IPS DF 6.9 (cell line): ENCODE results near the gene KIR3DL3.
"Not testable (repeated sequence)": the region's sequence is repeated elsewhere in the genome, so short reads cannot be mapped to it uniquely, and the experiment has no call there.

Experiments
- DNase-seq: peaks from one replicate; pipeline ENCODE4 v3.0.0-alpha.2; 2013; ENCODE audit warnings: low read depth, low spot score
- H3K27ac ChIP-seq: one replicate; pipeline ENCODE4 v1.5.1; 2013; ENCODE audit warnings: low read length, control low read depth
- H3K27me3 ChIP-seq: 2 replicates; pipeline ENCODE4 v1.6.1; 2013; ENCODE audit warnings: mild to moderate bottlenecking, low read length; ENCODE audit not compliant: control insufficient read depth, insufficient read depth
- H3K36me3 ChIP-seq: 2 replicates; pipeline ENCODE4 v1.6.1; 2013; ENCODE audit warnings: low read length; ENCODE audit not compliant: control insufficient read depth, insufficient read depth
- H3K4me1 ChIP-seq: 2 replicates; pipeline ENCODE4 v1.6.1; 2013; ENCODE audit warnings: low read length; ENCODE audit not compliant: control insufficient read depth, insufficient read depth
- H3K4me3 ChIP-seq: 2 replicates; pipeline ENCODE4 v1.5.1; 2013; ENCODE audit warnings: mild to moderate bottlenecking, low read length
- H3K9me3 ChIP-seq: 2 replicates; pipeline ENCODE4 v1.6.1; 2013; ENCODE audit warnings: low read length, inconsistent platforms; ENCODE audit not compliant: control insufficient read depth, insufficient read depth
- WGBS: extraction: QIAGEN DNeasy Blood & Tissue Kit; methylation state at CpG from one replicate; pipeline ENCODE4 v1.1.7; 2013; ENCODE audit warnings: mixed read lengths, missing lambda C conversion rate; ENCODE audit not compliant: insufficient read length, insufficient coverage; 5-methylcytosine and 5-hydroxymethylcytosine counted together

KIR3DL3 gene

GRCh38 chr19:54696766-54697165, 27.5 kb upstream of the KIR3DL3 start:
- Histone ChIP-seq H3K36me3 (no peaks in the 10 kb centered on the region), H3K27ac (no peak overlapping the region), H3K27me3 (no peaks in the 10 kb centered on the region), H3K4me3 (no peak overlapping the region), H3K9me3 (peaks cover 11% of the 10 kb centered on the region), H3K4me1 (no peaks in the 10 kb centered on the region)
- DNase-seq: no peak
- WGBS: no CpG with 5 or more reads among the region's 2 CpGs

- DNase-seq, H3K4me3 ChIP-seq, H3K36me3 ChIP-seq, H3K27me3 ChIP-seq, H3K9me3 ChIP-seq, H3K4me1 ChIP-seq, H3K27ac ChIP-seq: not testable (repeated sequence)
- WGBS: no CpG with 5 or more reads among the region's 13 CpGs
Observed at GRCh38 chr19:54697716-54698115, 26.5 kb upstream of the KIR3DL3 start.

DNA sequence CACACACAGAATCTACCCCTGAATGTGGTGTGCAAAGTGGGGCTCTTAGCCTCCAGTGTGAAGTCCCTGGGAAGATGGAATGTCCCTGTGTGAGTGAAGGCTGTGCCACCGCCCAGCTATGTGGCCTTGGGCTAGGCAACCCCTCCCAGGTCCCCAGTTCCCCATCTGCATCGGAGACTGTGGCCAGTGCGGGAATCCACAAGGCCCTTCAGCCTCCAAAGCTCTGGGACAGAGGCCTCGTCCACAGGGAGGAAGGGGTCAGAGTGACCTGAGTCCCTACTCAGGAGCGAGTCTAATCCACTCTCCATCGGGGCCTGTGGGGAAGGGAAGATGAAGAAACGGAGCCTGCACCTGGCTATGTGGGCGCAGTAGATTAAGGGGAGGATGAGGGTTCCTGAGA, 19.3 kb upstream of the KIR3DL3 start:
- no peaks in the 10 kb centered on the region for H3K4me1 ChIP-seq
- no CpG with 5 or more reads among the region's 8 CpGs for whole genome bisulfite sequencing
- no peak overlapping the region for H3K4me3 ChIP-seq
- DNase-seq: no peak
- no peaks in the 10 kb centered on the region for H3K36me3 ChIP-seq
- no peak overlapping the region for H3K27ac ChIP-seq
- peaks cover 20% of the 10 kb centered on the region for H3K9me3 ChIP-seq
- no peaks in the 10 kb centered on the region for H3K27me3 ChIP-seq

DNA sequence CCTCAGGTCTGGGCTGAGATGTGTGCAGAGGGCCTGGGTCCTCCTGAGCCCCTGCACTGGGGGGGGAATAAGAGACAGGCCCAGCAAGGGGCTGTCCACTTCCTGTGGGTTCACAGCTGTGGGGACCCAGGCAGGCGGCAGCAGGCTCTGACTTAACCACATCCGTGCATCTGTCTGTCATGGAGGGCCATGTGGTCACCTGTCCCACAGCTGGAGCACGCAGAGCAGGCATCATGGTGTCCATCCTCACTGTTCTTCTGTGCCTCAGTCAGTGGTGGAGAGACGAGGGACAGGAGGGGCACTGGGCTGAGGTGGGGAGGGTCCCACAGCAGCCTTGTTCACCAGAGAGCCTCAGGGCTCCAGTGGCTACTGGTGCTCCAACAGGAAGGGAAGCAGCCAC, 16.3 kb upstream of the KIR3DL3 start:
- Histone ChIP-seq H3K9me3 (peaks cover 20% of the 10 kb centered on the region), H3K4me3 (no peak overlapping the region), H3K4me1 (no peaks in the 10 kb centered on the region), H3K27ac (no peak overlapping the region), H3K36me3 (no peaks in the 10 kb centered on the region), H3K27me3 (no peaks in the 10 kb centered on the region)
- DNase-seq: no peak
- WGBS: no CpG with 5 or more reads among the region's 4 CpGs

DNA sequence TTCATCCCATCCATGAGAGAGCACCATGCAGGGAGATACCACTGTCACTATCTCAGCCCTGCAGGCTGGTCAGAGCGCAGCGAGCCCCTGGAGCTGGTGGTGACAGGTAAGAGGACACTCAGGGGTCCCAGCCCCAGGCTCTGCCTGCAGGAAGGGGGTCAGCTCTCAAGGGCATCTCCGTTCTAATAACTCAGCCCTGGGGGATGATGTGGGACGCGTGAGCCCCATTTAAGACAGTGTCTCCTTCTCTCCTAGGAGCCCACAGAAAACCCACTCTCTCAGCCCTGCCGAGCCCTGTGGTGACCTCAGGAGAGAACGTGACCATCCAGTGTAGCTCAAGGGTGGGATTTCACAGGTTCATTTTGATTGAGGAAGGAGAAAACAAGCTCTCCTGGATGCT, 15.5 kb upstream of the KIR3DL3 start:
- Histone ChIP-seq H3K36me3 (no peaks in the 10 kb centered on the region), H3K4me3 (no peak overlapping the region), H3K9me3 (peaks cover 15% of the 10 kb centered on the region), H3K4me1 (no peaks in the 10 kb centered on the region), H3K27me3 (no peaks in the 10 kb centered on the region), H3K27ac (no peak overlapping the region)
- DNase-seq: no peak
- no CpG with 5 or more reads among the region's 7 CpGs for WGBS

GRCh38 chr19:54709212-54709948, 14.9 kb upstream of the KIR3DL3 start:
- no peak overlapping the region for H3K27ac ChIP-seq
- no peaks in the 10 kb centered on the region for H3K36me3 ChIP-seq
- H3K4me1 ChIP-seq: no peaks in the 10 kb centered on the region
- H3K9me3 ChIP-seq: peaks cover 10% of the 10 kb centered on the region
- no peak overlapping the region for H3K4me3 ChIP-seq
- DNase-seq: no peak
- no peaks in the 10 kb centered on the region for H3K27me3 ChIP-seq
- no CpG with 5 or more reads among the region's 18 CpGs for WGBS

GRCh38 chr19:54709956-54710355, 14.3 kb upstream of the KIR3DL3 start:
- H3K4me3 ChIP-seq, H3K27ac ChIP-seq, DNase-seq, H3K36me3 ChIP-seq, H3K9me3 ChIP-seq, H3K4me1 ChIP-seq, H3K27me3 ChIP-seq: not testable (repeated sequence)
- no CpG with 5 or more reads among the region's 13 CpGs for WGBS

DNA sequence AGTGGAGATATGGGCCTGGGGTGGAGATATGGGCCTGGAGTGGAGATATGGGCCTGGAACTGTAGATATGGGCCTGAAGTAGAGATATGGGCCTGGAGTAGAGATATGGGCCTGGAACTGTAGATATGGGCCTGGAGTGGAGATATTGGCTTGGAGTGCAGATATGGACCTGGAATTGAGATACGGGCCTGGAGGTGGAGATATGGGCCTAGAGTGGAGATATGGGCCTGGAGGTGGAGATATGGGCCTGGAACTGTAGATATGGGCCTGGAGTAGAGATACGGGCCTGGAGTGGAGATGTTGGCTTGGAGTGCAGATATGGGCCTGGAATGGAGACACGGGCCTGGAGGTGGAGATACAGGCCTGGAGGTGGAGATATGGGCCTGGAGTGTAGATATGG, 402 bp downstream of the KIR3DL3 start:
- WGBS: no CpG with 5 or more reads among the region's 3 CpGs
- no peak for DNase-seq
- Histone ChIP-seq H3K27me3 (no peaks in the 10 kb centered on the region), H3K36me3 (no peaks in the 10 kb centered on the region), H3K9me3 (peaks cover 10% of the 10 kb centered on the region), H3K27ac (no peak overlapping the region), H3K4me1 (no peaks in the 10 kb centered on the region), H3K4me3 (no peak overlapping the region)

DNA sequence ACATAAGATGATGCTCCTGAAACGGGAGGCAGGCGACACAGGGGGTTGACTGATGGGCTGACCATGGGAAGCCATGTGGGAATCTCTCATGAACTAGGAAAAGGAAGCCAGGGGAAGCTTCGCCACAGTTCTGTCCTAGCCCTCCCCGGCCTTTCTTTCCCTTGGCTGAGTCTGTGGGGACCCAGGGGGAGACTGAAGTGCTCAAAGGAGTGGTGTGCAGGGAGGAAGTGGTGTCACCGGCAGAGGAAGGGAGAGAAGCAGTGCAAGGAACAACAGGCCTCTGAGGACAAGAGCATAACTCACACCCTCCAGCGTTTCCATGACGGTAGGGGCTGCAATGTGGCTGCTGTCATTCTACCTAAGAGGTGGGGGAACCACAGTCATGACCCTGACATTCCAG, 1.1 kb downstream of the KIR3DL3 start:
- DNase-seq: no peak

GRCh38 chr19:54727562-54727961, 3.3 kb downstream of the KIR3DL3 start:
- Histone ChIP-seq H3K27ac (no peak overlapping the region), H3K9me3 (peaks cover 19% of the 10 kb centered on the region), H3K27me3 (no peaks in the 10 kb centered on the region), H3K4me3 (no peak overlapping the region), H3K4me1 (no peaks in the 10 kb centered on the region), H3K36me3 (no peaks in the 10 kb centered on the region)
- WGBS: no CpG with 5 or more reads among the region's 10 CpGs
- no peak for DNase-seq

More for the DNA sequence above, 1.1 kb downstream of the KIR3DL3 start:
- Histone ChIP-seq H3K4me1 (no peaks in the 10 kb centered on the region), H3K4me3 (no peak overlapping the region), H3K36me3 (no peaks in the 10 kb centered on the region), H3K27me3 (no peaks in the 10 kb centered on the region), H3K27ac (no peak overlapping the region), H3K9me3 (peaks cover 10% of the 10 kb centered on the region)
- WGBS: no CpG with 5 or more reads among the region's 7 CpGs

DNA sequence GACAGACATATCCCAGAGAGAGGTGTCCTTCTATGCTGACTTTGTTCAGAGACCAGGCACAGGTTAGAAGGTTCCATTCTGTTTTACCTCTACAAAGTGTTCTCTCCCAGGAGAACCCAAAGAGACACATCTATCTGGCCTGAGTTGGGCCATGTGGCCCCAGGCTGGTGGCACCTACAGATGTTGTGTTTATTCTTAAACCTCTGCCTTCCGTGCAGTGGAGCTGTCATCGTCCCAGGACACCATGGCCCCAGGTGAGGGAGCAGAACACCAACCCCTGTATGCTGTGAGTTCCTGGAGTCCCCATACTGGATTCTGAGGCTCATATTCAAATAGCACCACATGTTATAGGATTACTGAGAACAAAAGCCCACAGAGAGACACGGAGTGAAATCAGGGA, 3.9 kb downstream of the KIR3DL3 start:
- no CpG with 5 or more reads among the region's 3 CpGs for WGBS
- no peaks in the 10 kb centered on the region for H3K27me3 ChIP-seq
- H3K4me1 ChIP-seq: no peaks in the 10 kb centered on the region
- no peak overlapping the region for H3K27ac ChIP-seq
- H3K36me3 ChIP-seq: no peaks in the 10 kb centered on the region
- no peak for DNase-seq
- H3K9me3 ChIP-seq: peaks cover 20% of the 10 kb centered on the region
- H3K4me3 ChIP-seq: no peak overlapping the region
